ENCODE results near the gene EFTUD2. TPM values are rescaled to one million over a fixed set of nuclear protein-coding genes. Genes with fewer than 3 reads are reported as not detected.

EFTUD2 gene
- total and polyA plus RNA-seq, 2 donors (not counting 1 experiment from before 2014, with no cell fraction given): 88.0 to 154 TPM

DNA sequence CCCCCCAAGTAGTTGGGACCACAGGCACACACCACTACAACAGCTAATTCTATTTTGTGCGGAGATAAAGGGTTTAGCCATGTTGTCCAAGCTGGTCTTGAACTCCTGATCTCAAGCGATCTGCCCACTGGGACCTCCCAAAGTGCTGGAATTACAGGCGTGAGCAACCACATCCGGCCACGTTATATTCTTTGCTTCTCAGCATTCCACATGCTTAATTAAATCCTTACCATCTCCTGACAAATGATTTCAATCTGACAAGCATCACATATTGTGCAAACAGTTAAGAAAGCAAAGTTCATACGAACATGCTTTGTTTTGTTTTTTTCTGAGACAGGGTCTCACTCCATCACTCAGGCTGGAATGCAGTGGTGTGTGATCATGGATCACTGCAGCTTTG lies 33.3 kb downstream of the EFTUD2 start:
- TF ChIP-seq, protein P1, sequence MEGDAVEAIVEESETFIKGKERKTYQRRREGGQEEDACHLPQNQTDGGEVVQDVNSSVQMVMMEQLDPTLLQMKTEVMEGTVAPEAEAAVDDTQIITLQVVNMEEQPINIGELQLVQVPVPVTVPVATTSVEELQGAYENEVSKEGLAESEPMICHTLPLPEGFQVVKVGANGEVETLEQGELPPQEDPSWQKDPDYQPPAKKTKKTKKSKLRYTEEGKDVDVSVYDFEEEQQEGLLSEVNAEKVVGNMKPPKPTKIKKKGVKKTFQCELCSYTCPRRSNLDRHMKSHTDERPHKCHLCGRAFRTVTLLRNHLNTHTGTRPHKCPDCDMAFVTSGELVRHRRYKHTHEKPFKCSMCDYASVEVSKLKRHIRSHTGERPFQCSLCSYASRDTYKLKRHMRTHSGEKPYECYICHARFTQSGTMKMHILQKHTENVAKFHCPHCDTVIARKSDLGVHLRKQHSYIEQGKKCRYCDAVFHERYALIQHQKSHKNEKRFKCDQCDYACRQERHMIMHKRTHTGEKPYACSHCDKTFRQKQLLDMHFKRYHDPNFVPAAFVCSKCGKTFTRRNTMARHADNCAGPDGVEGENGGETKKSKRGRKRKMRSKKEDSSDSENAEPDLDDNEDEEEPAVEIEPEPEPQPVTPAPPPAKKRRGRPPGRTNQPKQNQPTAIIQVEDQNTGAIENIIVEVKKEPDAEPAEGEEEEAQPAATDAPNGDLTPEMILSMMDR (conservative IDR thresholded peaks at IDR 0.05 in 1 of 2, IDR thresholded peaks at IDR 0.05 in 1 of 2; ENCODE audit: low read depth in 1 of 2, low read length in 2 of 2): no peak
- no peak for TF ChIP-seq EZH2 (IDR thresholded peaks at IDR 0.05; ENCODE audit: low read length, missing control alignments)
- DNase-seq (ENCODE audit: low read depth in 2 of 2): no peak
- peak overlapping the region; percentile 69 for H3K27ac ChIP-seq (ENCODE audit: insufficient read depth, low read length)

DNA sequence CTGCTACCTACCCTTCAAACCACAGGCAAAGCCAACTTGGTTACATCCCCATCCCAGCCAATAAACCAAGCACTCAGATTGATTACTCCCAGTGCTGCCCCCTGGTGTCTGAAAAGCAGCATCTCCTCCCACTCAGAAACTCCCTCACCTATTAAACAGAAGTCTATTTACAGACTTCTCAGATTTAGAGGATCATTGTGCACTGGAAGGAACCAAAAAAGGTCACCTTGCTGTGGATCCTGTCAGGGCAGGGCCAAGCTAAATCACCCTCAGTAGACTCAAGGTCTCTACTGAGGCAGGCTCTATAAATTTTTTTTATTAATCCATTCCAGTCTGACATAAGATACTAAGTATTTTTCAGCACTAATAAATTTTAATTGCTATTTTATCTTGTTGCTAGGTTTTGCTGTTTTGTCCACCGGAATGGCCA lies 34.0 kb downstream of the EFTUD2 start:
- H3K79me2 ChIP-seq (ENCODE audit: control insufficient read depth, insufficient read depth, low read length): no peaks in the 10 kb centered on the region
- H3K27me3 ChIP-seq (ENCODE audit: control insufficient read depth, insufficient read depth, low read length): no peaks in the 10 kb centered on the region
- TF ChIP-seq EZH2 (IDR thresholded peaks at IDR 0.05; ENCODE audit: low read length, missing control alignments): no peak
- TF ChIP-seq, protein P1 (conservative IDR thresholded peaks at IDR 0.05 in 1 of 2, IDR thresholded peaks at IDR 0.05 in 1 of 2; ENCODE audit: low read depth in 1 of 2, low read length in 2 of 2): peak; percentile 80 to 89
- no peak overlapping the region for H3K9ac ChIP-seq (ENCODE audit: insufficient read depth, low read length)
- no peaks in the 10 kb centered on the region for H4K20me1 ChIP-seq (ENCODE audit: control insufficient read depth, extremely low read depth, insufficient read depth, low read length)
- H2AFZ ChIP-seq (ENCODE audit: low read length): no peak overlapping the region
- H3K4me1 ChIP-seq (ENCODE audit: control insufficient read depth, extremely low read depth, insufficient read depth, low read length): peaks cover 3% of the 10 kb centered on the region
- peak; percentile 51 to 80 for DNase-seq (ENCODE audit: low read depth in 2 of 2)
- H3K36me3 ChIP-seq (ENCODE audit: control insufficient read depth, insufficient read depth, low read length): peaks cover 14% of the 10 kb centered on the region
- H3K27ac ChIP-seq (ENCODE audit: insufficient read depth, low read length): peak overlapping the region; percentile 69
- H3K4me3 ChIP-seq (replicated peaks in 1 of 4; ENCODE audit: control extremely low read depth in 1 of 4, insufficient read depth in 1 of 4, low read depth in 3 of 4, low read length in 4 of 4): no peak overlapping the region
- H3K9me3 ChIP-seq (ENCODE audit: control insufficient read depth, insufficient read depth, low read depth, low read length): no peaks in the 10 kb centered on the region
- H3K4me2 ChIP-seq (ENCODE audit: extremely low read depth, insufficient read depth, low read length): no peak overlapping the region

More for the DNA sequence above, 33.3 kb downstream of the EFTUD2 start:
- Histone ChIP-seq H3K4me2 (ENCODE audit: extremely low read depth, insufficient read depth, low read length) (no peak overlapping the region), H3K79me2 (ENCODE audit: control insufficient read depth, insufficient read depth, low read length) (no peaks in the 10 kb centered on the region), H2AFZ (ENCODE audit: low read length) (no peak overlapping the region), H3K27me3 (ENCODE audit: control insufficient read depth, insufficient read depth, low read length) (no peaks in the 10 kb centered on the region), H3K9me3 (ENCODE audit: control insufficient read depth, insufficient read depth, low read depth, low read length) (no peaks in the 10 kb centered on the region), H4K20me1 (ENCODE audit: control insufficient read depth, extremely low read depth, insufficient read depth, low read length) (no peaks in the 10 kb centered on the region), H3K4me1 (ENCODE audit: control insufficient read depth, extremely low read depth, insufficient read depth, low read length) (peaks cover 3% of the 10 kb centered on the region), H3K36me3 (ENCODE audit: control insufficient read depth, insufficient read depth, low read length) (peaks cover 14% of the 10 kb centered on the region), H3K4me3 (replicated peaks in 1 of 4; ENCODE audit: control extremely low read depth in 1 of 4, insufficient read depth in 1 of 4, low read depth in 3 of 4, low read length in 4 of 4) (no peak overlapping the region), H3K9ac (ENCODE audit: insufficient read depth, low read length) (no peak overlapping the region)

GRCh38 chr17:44864831-44865230 lies 34.4 kb downstream of the EFTUD2 start:
- TF ChIP-seq EZH2 (IDR thresholded peaks at IDR 0.05; ENCODE audit: low read length, missing control alignments): no peak
- TF ChIP-seq, protein P1 (conservative IDR thresholded peaks at IDR 0.05 in 1 of 2, IDR thresholded peaks at IDR 0.05 in 1 of 2; ENCODE audit: low read depth in 1 of 2, low read length in 2 of 2): no peak
- Histone ChIP-seq H3K27ac (ENCODE audit: insufficient read depth, low read length) (no peak overlapping the region), H3K36me3 (ENCODE audit: control insufficient read depth, insufficient read depth, low read length) (peaks cover 15% of the 10 kb centered on the region), H3K4me1 (ENCODE audit: control insufficient read depth, extremely low read depth, insufficient read depth, low read length) (peaks cover 3% of the 10 kb centered on the region), H3K9me3 (ENCODE audit: control insufficient read depth, insufficient read depth, low read depth, low read length) (no peaks in the 10 kb centered on the region), H3K27me3 (ENCODE audit: control insufficient read depth, insufficient read depth, low read length) (no peaks in the 10 kb centered on the region), H3K79me2 (ENCODE audit: control insufficient read depth, insufficient read depth, low read length) (no peaks in the 10 kb centered on the region), H3K4me2 (ENCODE audit: extremely low read depth, insufficient read depth, low read length) (no peak overlapping the region), H4K20me1 (ENCODE audit: control insufficient read depth, extremely low read depth, insufficient read depth, low read length) (no peaks in the 10 kb centered on the region), H3K9ac (ENCODE audit: insufficient read depth, low read length) (no peak overlapping the region), H2AFZ (ENCODE audit: low read length) (no peak overlapping the region), H3K4me3 (replicated peaks in 1 of 4; ENCODE audit: control extremely low read depth in 1 of 4, insufficient read depth in 1 of 4, low read depth in 3 of 4, low read length in 4 of 4) (no peak overlapping the region)
- DNase-seq (ENCODE audit: low read depth in 2 of 2): no peak

Data from fibroblast of lung (primary cell).